CD4-positive, alpha-beta T cell treated with Interleukin-15 for 4 hours (primary cell): ENCODE measurements around the gene UBASH3A.

Experiments
- DNase-seq: peaks from one replicate; pipeline ENCODE4 v3.0.0-alpha.2; 2020; ENCODE audit warnings: low spot score

Gene UBASH3A

DNA sequence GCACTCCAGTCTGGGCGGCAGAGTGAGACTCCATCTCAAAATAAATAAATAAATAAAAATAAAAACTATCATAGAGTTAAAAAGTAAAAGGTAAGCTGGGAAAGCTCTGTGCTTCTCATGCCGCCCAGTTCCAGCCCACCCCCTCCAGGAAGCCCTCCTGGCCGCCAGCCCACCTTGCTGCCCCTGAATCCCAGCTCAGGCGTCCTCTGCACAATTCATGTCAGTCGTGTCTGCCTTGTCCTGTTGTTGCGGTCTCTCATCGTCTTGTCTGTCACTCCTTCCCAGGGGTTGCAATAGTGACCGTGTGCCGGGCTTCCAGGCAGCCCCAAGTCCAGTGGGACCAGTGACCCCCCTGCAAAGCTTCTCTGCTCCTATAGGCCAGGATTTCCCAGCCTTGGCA lies 48.2 kb downstream of the UBASH3A start:
- DNase-seq = no peak

- no peak for DNase-seq
These were observed 48.9 kb downstream of the UBASH3A start for GRCh38 chr21:42452401-42453223.

DNA sequence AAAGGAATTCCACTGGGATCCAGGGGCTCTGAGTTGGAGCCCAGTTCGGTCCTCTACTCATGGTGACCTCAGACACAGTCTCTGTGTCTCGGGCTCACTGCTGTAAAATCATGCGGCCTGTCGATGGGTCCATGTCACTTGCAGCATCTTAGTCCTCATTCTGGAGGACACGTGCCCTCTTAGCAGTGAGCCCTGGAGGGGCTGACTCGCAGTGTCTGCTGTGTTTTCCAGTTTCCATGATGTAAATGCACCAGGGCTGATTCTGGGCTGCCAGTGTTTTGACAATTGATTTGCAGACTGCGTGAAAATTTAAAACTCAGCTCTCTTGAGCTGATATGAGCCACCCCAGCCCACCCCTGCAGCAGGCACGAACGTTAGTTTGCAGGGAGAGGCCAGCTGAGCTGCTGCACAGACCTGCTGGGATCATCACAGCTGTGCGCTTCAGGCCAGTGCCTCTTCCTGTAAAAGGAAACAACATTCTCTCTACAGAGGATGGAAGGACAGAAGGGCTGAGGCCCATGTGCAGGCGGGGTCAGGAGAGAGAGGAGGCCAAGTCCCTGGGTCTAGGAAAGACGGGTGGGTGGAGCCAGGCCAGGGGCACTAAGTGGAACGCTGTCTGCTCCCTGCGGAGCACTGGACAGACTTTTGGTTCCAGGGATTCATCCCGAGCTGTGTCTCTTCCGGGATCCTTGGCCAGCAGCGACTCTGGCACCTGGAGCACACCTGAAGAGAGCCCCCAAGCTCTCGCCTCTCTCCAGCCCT lies 49.7 kb downstream of the UBASH3A start:
- no peak for DNase-seq

- no peak for DNase-seq
These were observed 50.4 kb downstream of the UBASH3A start for GRCh38 chr21:42453986-42454570.

DNA sequence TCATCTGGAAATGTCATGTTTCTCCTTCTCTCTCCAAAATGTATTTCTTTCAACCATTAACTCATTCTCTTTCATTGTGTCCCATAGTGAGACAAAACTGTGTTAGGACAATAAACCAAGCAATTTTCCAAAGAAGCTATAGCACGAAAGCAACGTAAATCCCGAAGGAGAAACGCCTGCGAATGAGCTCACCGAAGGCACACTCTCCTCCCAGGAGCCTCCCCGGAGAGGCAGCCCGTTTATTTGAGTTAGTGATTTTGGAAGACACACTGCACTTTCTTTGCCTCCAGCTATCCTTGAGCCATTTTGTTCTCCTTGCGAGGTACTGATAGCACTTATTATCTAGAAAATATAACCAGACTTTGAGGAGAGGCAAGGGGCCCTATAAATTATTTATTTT lies 51.1 kb downstream of the UBASH3A start:
- DNase-seq = no peak

GRCh38 chr21:42455196-42455595 lies 51.5 kb downstream of the UBASH3A start:
- DNase-seq = no peak

- DNase-seq = no peak
These were observed 52.2 kb downstream of the UBASH3A start for GRCh38 chr21:42455754-42456440.

DNA sequence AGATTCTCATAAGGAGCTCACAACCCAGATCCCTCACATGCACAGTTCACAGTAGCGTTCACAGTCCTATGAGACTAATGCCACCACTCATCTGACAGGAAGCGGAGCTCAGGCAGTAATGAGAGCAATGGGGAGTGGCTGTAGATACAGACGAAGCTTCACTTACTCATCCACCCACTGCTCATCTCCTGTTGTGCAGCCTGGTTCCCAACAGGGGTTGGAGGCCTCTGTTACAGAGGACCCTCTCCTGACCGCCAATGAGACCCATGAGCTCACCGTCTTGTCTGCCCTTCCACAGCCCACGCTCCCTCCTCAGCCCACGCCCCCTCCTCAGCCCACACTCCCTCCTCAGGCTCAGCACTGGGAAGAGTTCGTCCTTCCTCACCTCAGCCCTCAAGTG lies 52.8 kb downstream of the UBASH3A start:
- DNase-seq = peak; percentile 58

DNA sequence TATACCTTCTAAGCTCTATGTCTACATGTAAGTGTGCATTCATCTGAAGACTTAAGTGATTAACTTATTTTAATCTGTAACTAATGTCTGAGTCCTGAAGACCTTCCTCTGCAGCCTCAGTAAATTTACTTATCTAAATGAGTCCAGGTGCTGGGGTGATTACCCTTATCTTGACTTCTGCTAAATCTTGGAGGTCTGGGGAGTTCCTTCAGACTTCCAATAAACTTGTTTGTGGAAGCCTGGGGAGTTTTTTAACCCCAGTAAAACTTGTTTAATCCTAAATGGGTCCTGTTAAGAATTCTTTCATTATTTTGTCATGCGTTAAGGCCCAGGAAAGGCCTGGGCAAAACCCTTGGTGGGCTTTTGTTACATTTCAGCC lies 55.4 kb downstream of the UBASH3A start:
- no peak for DNase-seq

DNA sequence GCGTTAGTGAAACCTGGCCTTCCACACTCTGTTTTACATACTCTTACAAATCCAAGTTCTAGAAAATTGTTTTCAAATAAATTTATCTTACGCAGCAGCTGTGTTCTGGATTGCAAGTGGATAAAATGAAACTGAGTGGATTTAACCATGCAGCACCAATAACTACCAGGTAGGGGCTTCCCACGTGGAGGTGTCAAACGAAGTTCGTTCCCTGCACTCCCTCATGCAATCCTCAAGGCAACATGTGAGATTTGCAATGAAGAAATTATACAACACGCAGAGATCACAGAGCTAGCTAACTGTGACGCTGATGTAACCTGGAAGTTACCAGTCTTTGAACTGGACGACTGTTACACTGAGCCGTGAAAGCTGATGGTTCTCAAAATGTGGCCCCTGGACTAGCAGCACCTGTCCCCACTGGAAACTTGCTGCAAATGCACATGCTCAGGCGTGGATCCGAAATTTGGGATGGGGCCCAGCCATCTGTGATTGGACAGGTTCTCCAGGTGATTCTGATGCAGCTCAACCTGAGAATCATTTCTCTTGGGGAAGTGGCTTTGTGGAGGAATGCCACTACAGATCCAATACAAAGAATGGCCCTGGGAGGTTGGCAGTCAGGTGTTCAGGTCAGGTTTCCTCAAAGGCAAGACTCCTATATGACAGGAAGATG lies 56.0 kb downstream of the UBASH3A start:
- no peak for DNase-seq

DNA sequence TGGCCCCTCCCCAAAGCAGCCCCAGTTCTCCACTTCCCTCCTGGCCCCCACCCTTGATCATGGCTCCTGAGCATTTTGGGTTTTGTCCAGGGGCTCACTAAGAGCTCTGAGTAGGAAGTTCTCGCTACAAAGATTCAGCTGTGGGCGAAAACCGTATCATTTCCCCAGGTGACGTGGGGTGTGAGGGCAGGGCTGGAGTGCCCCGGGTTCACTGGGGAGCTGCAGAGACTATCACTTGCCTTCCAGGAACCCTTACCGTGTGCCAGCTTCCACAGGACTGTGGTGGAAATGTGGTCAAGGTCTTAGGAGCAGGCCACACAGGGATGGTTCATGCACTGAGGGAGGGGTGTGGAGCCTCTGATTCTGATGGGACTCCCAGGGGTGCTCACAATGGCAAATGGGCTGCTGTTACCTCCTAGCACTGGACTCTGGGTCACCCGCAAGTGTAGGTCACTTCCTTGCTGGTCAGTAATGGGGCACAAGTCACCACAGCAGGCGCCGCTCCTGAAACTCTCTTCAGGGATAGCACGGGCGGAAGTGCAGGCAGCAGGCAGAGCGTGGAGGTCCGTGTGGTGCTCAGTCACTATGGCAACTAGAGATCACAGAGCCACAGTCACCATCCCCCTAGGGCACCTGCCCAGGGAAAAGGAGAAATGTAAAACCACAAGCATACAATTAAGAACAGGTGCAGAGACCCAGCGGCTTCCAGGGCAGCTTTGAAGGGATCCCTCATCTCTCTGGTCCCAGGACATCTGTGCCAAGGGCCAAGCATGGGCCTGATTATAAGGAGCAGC lies 56.9 kb downstream of the UBASH3A start:
- peak; percentile 49 for DNase-seq

- DNase-seq = no peak
These were observed 57.5 kb downstream of the UBASH3A start for GRCh38 chr21:42461185-42461520.

DNA sequence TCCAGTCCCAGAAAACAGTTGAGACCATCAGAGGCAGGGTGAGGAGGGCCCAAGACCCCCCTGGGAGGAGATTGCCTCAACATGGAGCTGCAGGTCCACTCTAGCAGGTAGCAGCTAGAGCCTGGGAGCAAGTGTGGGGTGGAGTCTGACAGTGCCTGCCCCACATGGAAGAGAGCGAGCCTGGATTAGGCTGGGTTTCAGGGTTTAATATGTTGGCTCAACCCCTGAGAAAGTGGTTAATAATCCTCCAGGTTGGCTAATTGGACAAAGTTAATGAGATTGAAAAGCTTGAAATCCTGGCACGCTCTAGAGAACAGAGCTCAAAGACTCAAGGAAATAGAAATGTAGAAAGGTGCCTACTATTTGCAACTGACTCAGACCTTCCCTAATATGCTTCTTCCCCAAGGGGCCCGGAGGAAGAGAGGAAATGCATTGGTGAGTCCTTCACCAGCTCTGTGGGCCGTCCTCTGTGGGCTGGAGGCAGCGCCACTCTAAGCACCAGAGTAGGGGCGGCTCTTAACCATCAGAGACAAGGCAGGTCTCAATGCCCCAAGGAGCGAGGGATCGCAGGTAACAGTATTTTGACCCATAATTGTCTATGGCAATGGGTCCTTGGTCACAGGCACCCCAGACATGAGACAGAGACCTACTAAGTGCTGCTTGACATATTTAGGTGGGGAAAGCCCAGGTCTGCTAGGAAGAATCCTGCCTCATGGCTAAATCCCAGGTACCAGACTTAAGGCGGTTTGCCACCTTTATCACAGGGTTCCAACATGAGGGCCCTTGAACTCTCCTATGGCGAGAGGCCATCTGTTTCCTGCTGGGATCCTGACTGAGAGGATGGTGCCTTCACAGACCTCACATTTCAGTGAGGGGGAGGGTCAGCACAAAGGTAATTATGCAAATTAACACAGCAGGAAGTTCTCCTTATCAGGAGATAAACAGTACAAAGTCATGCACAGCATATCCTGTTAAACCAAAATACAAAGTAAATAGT lies 58.5 kb downstream of the UBASH3A start:
- DNase-seq = no peak

DNA sequence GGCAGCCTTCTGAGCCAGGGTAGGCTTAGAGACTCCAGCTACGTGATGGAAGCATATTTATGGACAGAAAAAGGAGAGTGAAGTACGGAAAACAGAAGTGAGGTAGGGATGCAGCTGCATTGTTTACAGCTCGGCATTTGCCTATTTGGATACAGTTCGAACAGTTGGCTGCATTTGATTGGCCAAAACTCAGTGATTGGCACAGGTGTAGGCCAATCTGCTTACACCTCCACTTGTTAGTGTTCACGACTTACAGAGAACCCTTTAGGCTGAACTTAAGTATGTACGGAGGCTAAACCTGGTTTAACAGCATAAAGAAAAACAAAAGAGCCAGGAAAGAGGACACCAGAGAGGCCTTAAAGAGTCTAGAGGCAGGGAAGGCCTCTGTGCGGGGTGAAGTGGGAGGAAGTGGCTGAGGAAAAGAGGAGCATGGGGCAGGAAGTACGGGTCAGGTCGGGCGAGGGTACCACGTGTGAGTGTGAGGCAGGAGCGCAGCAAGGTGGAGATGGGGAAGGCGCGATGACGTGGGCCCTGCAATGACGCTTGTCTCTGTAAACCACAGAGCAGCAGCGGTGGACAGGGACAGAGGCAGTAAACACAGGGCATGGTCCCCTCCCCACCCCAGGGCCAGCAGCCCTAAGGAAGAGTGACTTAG lies 60.3 kb downstream of the UBASH3A start:
- DNase-seq = peak; percentile 79

GRCh38 chr21:42465008-42465802 lies 61.5 kb downstream of the UBASH3A start:
- no peak for DNase-seq

DNA sequence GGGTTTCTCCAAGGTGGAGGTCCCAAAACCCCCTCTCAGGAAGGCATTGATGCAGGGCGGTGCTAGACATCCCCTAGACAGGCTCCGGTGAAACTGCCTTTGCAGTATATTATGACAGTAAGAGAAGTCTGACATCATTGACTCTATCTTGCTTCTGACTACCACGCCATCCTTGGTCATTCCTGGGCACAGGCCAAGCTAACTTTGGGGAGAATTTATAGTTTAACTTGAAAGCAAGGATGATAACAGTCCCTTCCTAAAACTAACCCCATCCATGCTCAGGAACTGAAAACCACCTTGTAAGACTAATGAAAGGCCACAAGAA lies 62.1 kb downstream of the UBASH3A start:
- no peak for DNase-seq

- no peak for DNase-seq
These were observed 63.0 kb downstream of the UBASH3A start for GRCh38 chr21:42466700-42467099.

GRCh38 chr21:42467140-42467983 lies 63.7 kb downstream of the UBASH3A start:
- DNase-seq = no peak
